KBM-7 (cell line): ENCODE data around the gene CETN3.
A peak's percentile ranks its signal among the peaks of the same experiment; 100 is the strongest.

Experiments used
- DNase-seq: peaks from one replicate; pipeline ENCODE4 v3.0.0-alpha.2; 2015
- in situ Hi-C: fragments of 300-500 bp; cut with MboI; formaldehyde crosslinking; loops from 2 replicates; pipeline ENCODE4 v1.14.3; 2020; ENCODE audit warnings: low sequenced_read_pairs, low pct_unique_long_range_greater_than_20kb, mixed read lengths

Gene CETN3

GRCh38 chr5:90409318-90410177, at the start of gene CETN3:
TSS of gene CETN3 (minus strand) at chr5:90409756. CDS start at chr5:90409661, 95 bp downstream.
- in situ Hi-C loops = no loop called here
- peak; percentile 93 for DNase-seq

GRCh38 chr5:90446961-90447360, 37.4 kb upstream of the CETN3 start:
- no peak for DNase-seq
- in situ Hi-C loops = no loop called here

- no peak for DNase-seq
- in situ Hi-C loops = no loop called here
Measured at GRCh38 chr5:90440644-90441043, 31.1 kb upstream of the CETN3 start.

- in situ Hi-C loops = no loop called here
- no peak for DNase-seq
Measured at GRCh38 chr5:90438100-90438499, 28.5 kb upstream of the CETN3 start.

- DNase-seq = no peak
- in situ Hi-C loops = no loop called here
Measured at GRCh38 chr5:90437663-90438062, 28.1 kb upstream of the CETN3 start.

- in situ Hi-C loops = no loop called here
- DNase-seq = peak; percentile 57
Measured at GRCh38 chr5:90434116-90434714, 24.7 kb upstream of the CETN3 start.

- in situ Hi-C loops = no loop called here
- DNase-seq = no peak
Measured at GRCh38 chr5:90424245-90424644, 14.7 kb upstream of the CETN3 start.

- in situ Hi-C loops = no loop called here
Measured at GRCh38 chr5:90421136-90421535, 11.6 kb upstream of the CETN3 start.

GRCh38 chr5:90418214-90418613, 8.7 kb upstream of the CETN3 start:
- DNase-seq = no peak
- in situ Hi-C loops = no loop called here

More at GRCh38 chr5:90421136-90421535, 11.6 kb upstream of the CETN3 start:
- DNase-seq = no peak

- in situ Hi-C loops = no loop called here
- no peak for DNase-seq
Measured at GRCh38 chr5:90410178-90410762, 714 bp upstream of the CETN3 start.

GRCh38 chr5:90408571-90409317, 812 bp downstream of the CETN3 start:
- in situ Hi-C loops = no loop called here
- DNase-seq = no peak

- DNase-seq = no peak
- in situ Hi-C loops = no loop called here
Measured at GRCh38 chr5:90406466-90406865, 3.1 kb downstream of the CETN3 start.

- DNase-seq = no peak
- in situ Hi-C loops = no loop called here
Measured at GRCh38 chr5:90402521-90403255, 6.9 kb downstream of the CETN3 start.

GRCh38 chr5:90399251-90399650, 10.3 kb downstream of the CETN3 start:
- DNase-seq = no peak
- in situ Hi-C loops = no loop called here

GRCh38 chr5:90398726-90399125, 10.8 kb downstream of the CETN3 start:
- in situ Hi-C loops = no loop called here
- DNase-seq = no peak

- DNase-seq = no peak
- in situ Hi-C loops = no loop called here
Measured at GRCh38 chr5:90395005-90395404, 14.6 kb downstream of the CETN3 start.

- in situ Hi-C loops = no loop called here
- DNase-seq = no peak
Measured at GRCh38 chr5:90390928-90391327, 18.6 kb downstream of the CETN3 start.

GRCh38 chr5:90390326-90390725, 19.2 kb downstream of the CETN3 start:
- in situ Hi-C loops = no loop called here
- no peak for DNase-seq

- DNase-seq = no peak
- in situ Hi-C loops = no loop called here
Measured at GRCh38 chr5:90387508-90387907, 22.0 kb downstream of the CETN3 start.
